Esophagus muscularis mucosa (tissue), 3 donors: Measurements from ENCODE around the gene RUNX1.

Source experiments
- CTCF ChIP-seq, 3 experiments: fragments of 200-600 bp in 2 of 3; fragments of 450-650 bp in 1 of 3; sonication (generic) in 2 of 3; IDR thresholded peaks; one replicate each; pipeline ENCODE4 v1.5.1; 2017 to 2019; ENCODE audit warnings: antibody characterized with exemption in 3 of 3, mild to moderate bottlenecking in 2 of 3, moderate library complexity in 1 of 3
- POLR2A ChIP-seq: fragments of 450-650 bp; IDR thresholded peaks from one replicate; pipeline ENCODE4 v1.6.1; 2017; ENCODE audit warnings: antibody characterized with exemption, moderate library complexity, mild to moderate bottlenecking, low read depth
- POLR2AphosphoS5 ChIP-seq, 2 donors: sonication (generic); formaldehyde crosslinking; IDR thresholded peaks; one replicate each; pipeline ENCODE4 v1.6.1; 2017; ENCODE audit warnings: antibody characterized with exemption in 2 of 2

- TF ChIP-seq POLR2AphosphoS5 (IDR thresholded peaks at IDR 0.05) (no peak), CTCF (IDR thresholded peaks at IDR 0.05) (no peak), POLR2A (no peak)
These were observed 68.5 kb downstream of the RUNX1 start for GRCh38 chr21:34980423-34981115.
